ENCODE measurements around the gene APOL2.
"Not testable (repeated sequence)": the region's sequence is repeated elsewhere in the genome, so short reads cannot be mapped to it uniquely, and the experiment has no call there.

DNA sequence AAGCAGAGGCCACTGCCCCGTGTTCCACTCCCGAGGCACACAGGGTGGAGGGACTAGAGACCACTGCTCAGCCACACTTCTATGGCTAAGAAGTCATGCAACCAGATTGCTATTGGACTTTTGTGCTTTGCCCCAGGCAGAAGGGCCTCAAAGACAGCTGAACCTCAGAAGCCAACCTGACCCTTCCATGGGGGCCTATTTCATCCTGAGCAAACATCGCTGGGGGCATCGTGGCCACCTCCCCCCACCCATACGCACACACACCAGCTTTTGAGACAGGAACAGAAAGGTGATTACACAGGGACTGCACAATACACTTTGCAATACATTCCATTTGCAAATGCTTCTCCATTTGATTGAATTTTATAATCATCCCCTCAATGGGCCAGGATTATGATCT is 33.8 kb downstream of the APOL2 start:
- not testable (repeated sequence) for TF ChIP-seq POLR2A, TAF1, SPI1, POLR2AphosphoS5 (IDR thresholded peaks at IDR 0.05; ENCODE audit: low read depth, low read length)
